ENCODE data around the gene KCNJ6. TPM values are rescaled to one million over a fixed set of nuclear protein-coding genes. Genes with fewer than 3 reads are reported as not detected.

The KCNJ6 gene
- total and polyA plus RNA-seq, 2 of the 8 experiments (the other 6 are each of a cell fraction or from before 2014, with no cell fraction given), result 0.51 to 1.2 TPM

- Histone ChIP-seq H2BK20ac (ENCODE audit: low read length) (no peak overlapping the region), H3K27me3 (replicated peaks in 1 of 4; ENCODE audit: control insufficient read depth in 3 of 4, extremely low read depth in 1 of 4, insufficient read depth in 3 of 4, low read length in 3 of 4) (peaks cover 0 to 7% (median 3%) of the 10 kb centered on the region in 4 experiments; a peak in 5 of 7 replicates), H3K9ac (replicated peaks in 1 of 4; ENCODE audit: extremely low read depth in 1 of 4, low read depth in 3 of 4, low read length in 3 of 4) (no peak overlapping the region), H3K56ac (replicated peaks; ENCODE audit: insufficient read length, low read depth, low read length) (no peak overlapping the region), H4K5ac (ENCODE audit: insufficient read length, low read depth, low read length) (no peak overlapping the region), H4K8ac (ENCODE audit: extremely low read depth, insufficient read depth, low read length) (no peak overlapping the region), H3K14ac (ENCODE audit: insufficient read length) (no peak overlapping the region), H3K79me2 (ENCODE audit: control insufficient read depth in 1 of 2, insufficient read depth in 2 of 2, low read length in 2 of 2) (no peaks in the 10 kb centered on the region), H3K4me2 (ENCODE audit: insufficient read depth in 1 of 2, low read depth in 2 of 2, low read length in 2 of 2) (no peak overlapping the region), H3K36me3 (ENCODE audit: control insufficient read depth in 2 of 4, insufficient read depth in 4 of 4, low read length in 3 of 4) (no peaks in the 10 kb centered on the region), H3K9me3 (ENCODE audit: insufficient read depth in 2 of 2, low read depth in 1 of 2, low read length in 1 of 2) (peaks cover 0 to 9% of the 10 kb centered on the region in 2 experiments; a peak in 1 of 4 replicates), H3K23me2 (ENCODE audit: low read depth, low read length) (peaks cover 5% of the 10 kb centered on the region; the same call in 1 of the 2 replicates), H2BK12ac (ENCODE audit: low read depth, low read length) (peak overlapping the region; percentile 28; the same call in 1 of the 2 replicates), H2BK5ac (ENCODE audit: low read depth, low read length) (no peak overlapping the region), H2AK5ac (ENCODE audit: low read depth, low read length) (no peak overlapping the region), H3K4ac (replicated peaks; ENCODE audit: insufficient read length, low read depth, low read length) (no peak overlapping the region), H3K79me1 (ENCODE audit: low read depth, low read length) (no peaks in the 10 kb centered on the region), H3K27ac (ENCODE audit: low read depth, low read length) (no peak overlapping the region), H2BK15ac (ENCODE audit: low read length) (peak overlapping the region; percentile 8; the same call in 1 of the 2 replicates), H4K20me1 (replicated peaks in 1 of 2; ENCODE audit: control insufficient read depth in 1 of 2, insufficient read depth in 2 of 2, low read length in 2 of 2) (no peaks in the 10 kb centered on the region), H3K4me1 (replicated peaks in 1 of 4; ENCODE audit: control insufficient read depth in 3 of 4, insufficient read depth in 4 of 4, low read length in 3 of 4) (peaks cover 4 to 16% (median 12%) of the 10 kb centered on the region in 4 experiments), H2AFZ (ENCODE audit: low read length) (no peak overlapping the region), H3K18ac (ENCODE audit: extremely low read depth, low read length) (no peak overlapping the region), H3K23ac (ENCODE audit: insufficient read length) (no peak overlapping the region), H4K91ac (replicated peaks; ENCODE audit: insufficient read length, low read length) (no peak overlapping the region), H3K4me3 (ENCODE audit: extremely low read depth in 1 of 4, insufficient read depth in 2 of 4, low read depth in 3 of 4, low read length in 4 of 4) (no peak overlapping the region), H2BK120ac (replicated peaks; ENCODE audit: low read depth, low read length) (no peak overlapping the region)
- DNase-seq (ENCODE audit: low read depth in 1 of 2, low spot score in 2 of 2) (no peak), FAIRE-seq (no peak)
- CTCF ChIA-PET (ENCODE audit: partially characterized antibody), result interaction anchor here (0.6 to 2.3 kb wide), 3 partner anchors 15 to 133 kb away, joined by 3 to 7 read pairs (median 3); no protein-coding TSS in a partner anchor
- POLR2A ChIA-PET (ENCODE audit: partially characterized antibody), result no interaction called here
- no peak for TF ChIP-seq RXRA (IDR thresholded peaks at IDR 0.05; ENCODE audit: insufficient read depth, low read depth, low read length)
- TF ChIP-seq E2F6 (IDR thresholded peaks at IDR 0.05), result no peak
- no peak for TF ChIP-seq POLR2AphosphoS5 (IDR thresholded peaks at IDR 0.05; ENCODE audit: low read depth, low read length)
- no peak for TF ChIP-seq MAFK (IDR thresholded peaks at IDR 0.05; ENCODE audit: low read depth, low read length)
- TF ChIP-seq SIN3A (conservative IDR thresholded peaks at IDR 0.05 in 1 of 2, IDR thresholded peaks at IDR 0.05 in 1 of 2; ENCODE audit: low read depth in 1 of 2, low read length in 2 of 2), result no peak
- 87% methylated on average over 14 of the region's 14 CpGs; no CpG with 5 or more reads in 1 of the 2 experiments for WGBS, 2 experiments (ENCODE audit: extremely low coverage in 1 of 2, insufficient coverage in 1 of 2, insufficient read length in 1 of 2, insufficient replicate concordance in 2 of 2, low coverage in 1 of 2, low lambda C conversion rate in 2 of 2, missing lambda C conversion rate in 1 of 2)
Observed at GRCh38 chr21:37566790-37567615, 349.3 kb downstream of the KCNJ6 start.
